Measurements from ENCODE around the gene ARHGAP15. TPM values are rescaled to one million over a fixed set of nuclear protein-coding genes. Genes with fewer than 3 reads are reported as not detected.

ARHGAP15 gene
- total and polyA plus RNA-seq, 2 experiments from 2014 or later = 0.26 TPM; not detected in 1

- TF ChIP-seq ZNF462 (CRISPR knock-in tag; IDR thresholded peaks at IDR 0.05) = no peak
- no peak for TF ChIP-seq CTCF (conservative IDR thresholded peaks at IDR 0.05; ENCODE audit: low read depth in 2 of 2)
- TF ChIP-seq JUNB (IDR thresholded peaks at IDR 0.05; ENCODE audit: unreplicated experiment) = no peak
- no peak for TF ChIP-seq NANOG (IDR thresholded peaks at IDR 0.05; ENCODE audit: borderline replicate concordance)
These were observed 601.1 kb downstream of the ARHGAP15 start (continued) for GRCh38 chr2:143730155-143730952.

- no peak overlapping the region for H3K4me3 Mint-ChIP-seq
- no peak overlapping the region for H2AFZ ChIP-seq
- no peaks in the 10 kb centered on the region for H3K27me3 ChIP-seq (ENCODE audit: insufficient read depth)
- TF ChIP-seq REST (IDR thresholded peaks at IDR 0.05; ENCODE audit: unreplicated experiment) (no peak), ZNF114 (CRISPR knock-in tag; IDR thresholded peaks at IDR 0.05) (no peak), ETS1 (IDR thresholded peaks at IDR 0.05) (no peak), ZNF331 (CRISPR knock-in tag; IDR thresholded peaks at IDR 0.05; ENCODE audit: low read depth) (no peak)
- peaks cover 13% of the 10 kb centered on the region; the same call in 2 of the 3 replicates for H3K4me1 Mint-ChIP-seq
- no peak overlapping the region for H3K4me2 ChIP-seq
- no peaks in the 10 kb centered on the region for H3K36me3 ChIP-seq (ENCODE audit: insufficient read depth)
- H3K4me3 ChIP-seq = no peak overlapping the region
- no peak for DNase-seq (ENCODE audit: low spot score)
- no peaks in the 10 kb centered on the region for H3K36me3 Mint-ChIP-seq (ENCODE audit: low read depth)
- H3K27ac Mint-ChIP-seq = no peak overlapping the region
- no peaks in the 10 kb centered on the region for H3K9me3 Mint-ChIP-seq
- H4K20me1 ChIP-seq (replicated peaks; ENCODE audit: insufficient read depth) = no peaks in the 10 kb centered on the region
- H3K79me2 ChIP-seq (replicated peaks; ENCODE audit: insufficient read depth) = no peaks in the 10 kb centered on the region
- H3K27me3 Mint-ChIP-seq (ENCODE audit: insufficient read depth, low read depth, poor library complexity) = peaks cover 4% of the 10 kb centered on the region
- peaks cover 19% of the 10 kb centered on the region for H3K4me1 ChIP-seq (ENCODE audit: insufficient read depth)
- no peaks in the 10 kb centered on the region for H3K9me2 ChIP-seq (ENCODE audit: insufficient read depth)
- no peak overlapping the region for H3K27ac ChIP-seq (ENCODE audit: low read depth)
- H3F3A ChIP-seq (replicated peaks; ENCODE audit: low read depth) = no peaks in the 10 kb centered on the region
- no peak for ATAC-seq
These were observed 601.7 kb downstream of the ARHGAP15 start for GRCh38 chr2:143730953-143731260.

Data from GM23338 (cell line).